ENCODE measurements around the gene HJURP.

- TF ChIP-seq, protein P1, sequence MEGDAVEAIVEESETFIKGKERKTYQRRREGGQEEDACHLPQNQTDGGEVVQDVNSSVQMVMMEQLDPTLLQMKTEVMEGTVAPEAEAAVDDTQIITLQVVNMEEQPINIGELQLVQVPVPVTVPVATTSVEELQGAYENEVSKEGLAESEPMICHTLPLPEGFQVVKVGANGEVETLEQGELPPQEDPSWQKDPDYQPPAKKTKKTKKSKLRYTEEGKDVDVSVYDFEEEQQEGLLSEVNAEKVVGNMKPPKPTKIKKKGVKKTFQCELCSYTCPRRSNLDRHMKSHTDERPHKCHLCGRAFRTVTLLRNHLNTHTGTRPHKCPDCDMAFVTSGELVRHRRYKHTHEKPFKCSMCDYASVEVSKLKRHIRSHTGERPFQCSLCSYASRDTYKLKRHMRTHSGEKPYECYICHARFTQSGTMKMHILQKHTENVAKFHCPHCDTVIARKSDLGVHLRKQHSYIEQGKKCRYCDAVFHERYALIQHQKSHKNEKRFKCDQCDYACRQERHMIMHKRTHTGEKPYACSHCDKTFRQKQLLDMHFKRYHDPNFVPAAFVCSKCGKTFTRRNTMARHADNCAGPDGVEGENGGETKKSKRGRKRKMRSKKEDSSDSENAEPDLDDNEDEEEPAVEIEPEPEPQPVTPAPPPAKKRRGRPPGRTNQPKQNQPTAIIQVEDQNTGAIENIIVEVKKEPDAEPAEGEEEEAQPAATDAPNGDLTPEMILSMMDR (IDR thresholded peaks at IDR 0.05) = no peak
- TF ChIP-seq POLR2A (IDR thresholded peaks at IDR 0.05) = no peak
- no peak for TF ChIP-seq POLR2AphosphoS5 (IDR thresholded peaks at IDR 0.05)
Observed at GRCh38 chr2:233817995-233818638, 36.2 kb downstream of the HJURP start.

Measured in upper lobe of left lung (tissue), 4 donors.